Right lobe of liver (tissue), 6 donors: Measurements from ENCODE around the gene MID2. TPM values are rescaled to one million over a fixed set of nuclear protein-coding genes. Genes with fewer than 3 reads are reported as not detected.

Source experiments
- ATAC-seq, 4 donors: fragments of 200-7000 bp; cut with Tn5 transposase; one replicate each; pipeline ENCODE4 v1.9.1; 2020; ENCODE audit warnings: mild to moderate bottlenecking in 4 of 4, moderate library complexity in 4 of 4
- DNase-seq, 3 donors: peaks; one replicate each; pipeline ENCODE4 v3.0.0-alpha.2; 2020
- H3K27ac ChIP-seq, 3 donors: fragments of 200-600 bp; one replicate each; pipeline ENCODE4 v1.8.0; 2022
- H3K27me3 ChIP-seq, 2 donors: fragments of 200-600 bp; one replicate each; pipeline ENCODE4 v1.8.0; 2022
- H3K36me3 ChIP-seq, 4 donors: fragments of 200-600 bp; sonication (generic) in 1 of 4; one replicate each; pipeline versions ENCODE4 v1.5.1 to v1.8.0; 2017 to 2022; ENCODE audit warnings: control low read depth in 1 of 4
- H3K4me1 ChIP-seq, 4 donors: fragments of 200-600 bp; sonication (generic) in 1 of 4; one replicate each; pipeline versions ENCODE4 v1.5.1 to v1.8.0; 2017 to 2022; ENCODE audit warnings: control low read depth in 1 of 4
- H3K4me3 ChIP-seq, 3 donors: fragments of 200-600 bp; one replicate each; pipeline ENCODE4 v1.8.0; 2022
- H3K9me3 ChIP-seq, 4 donors: fragments of 200-600 bp; sonication (generic) in 1 of 4; one replicate each; pipeline versions ENCODE4 v1.5.1 to v1.8.0; 2017 to 2022; ENCODE audit warnings: control low read depth in 1 of 4
- POLR2A ChIP-seq: fragments of 450-650 bp; IDR thresholded peaks from one replicate; pipeline ENCODE4 v1.6.1; 2017; ENCODE audit warnings: antibody characterized with exemption, mild to moderate bottlenecking
- WGBS: methylation state at CpG from one replicate; pipeline ENCODE4 v1.1.6; 2018; ENCODE audit warnings: low coverage, low lambda C conversion rate; ENCODE audit not compliant: insufficient coverage; ENCODE audit errors: missing lambda C conversion rate; 5-methylcytosine and 5-hydroxymethylcytosine counted together
- intact Hi-C, 2 donors: fragments of 100-400 bp; cut with DNase I; formaldehyde crosslinking; loops; one replicate each; pipeline versions ENCODE4 v1.11.2 to v1.14.1; 2022
- small RNA-seq, 2 experiments: library from RNA; depleted of rRNA; stranded (forward); fragments of <200 nt; gene quantifications; one replicate each; pipeline ENCODE3, GENCODE V24; 2016
- total RNA-seq, 6 experiments: library from RNA; depleted of rRNA in 2 of 6; stranded (reverse); fragments of >200 nt in 2 of 6; fragmentation: NEBNext Ultra II Directional in 3 of 6; extraction: Animal tissue kit (Norgen Biotek cat#: 25700) in 3 of 6; gene quantifications; one replicate each; pipeline versions ENCODE4 v1.1.0 to v1.2.4, GENCODE V29; 2016 to 2023
- TF ChIP-seq, protein P1 (sequence below), 4 donors: fragments of 200-600 bp in 3 of 4; fragments of 450-650 bp in 1 of 4; IDR thresholded peaks; one replicate each; pipeline versions ENCODE4 v1.5.1 to v1.8.0; 2016 to 2022; ENCODE audit warnings: antibody characterized with exemption in 4 of 4, mild to moderate bottlenecking in 2 of 4
- donor health status: DM: no; HTN: yes; CAD: no.
- donor health status: DM: no; HTN: no; CAD: no.
- donor health status: DM: no; HTN: no; CAD: no.
- donor health status: DM: no; HTN: yes; CAD: no.
- donor health status: DM: no; HTN: yes; CAD: no.

The MID2 gene
- total RNA-seq, 6 experiments from 2014 or later: 6.3 to 13.8 (median 11.8) TPM

DNA sequence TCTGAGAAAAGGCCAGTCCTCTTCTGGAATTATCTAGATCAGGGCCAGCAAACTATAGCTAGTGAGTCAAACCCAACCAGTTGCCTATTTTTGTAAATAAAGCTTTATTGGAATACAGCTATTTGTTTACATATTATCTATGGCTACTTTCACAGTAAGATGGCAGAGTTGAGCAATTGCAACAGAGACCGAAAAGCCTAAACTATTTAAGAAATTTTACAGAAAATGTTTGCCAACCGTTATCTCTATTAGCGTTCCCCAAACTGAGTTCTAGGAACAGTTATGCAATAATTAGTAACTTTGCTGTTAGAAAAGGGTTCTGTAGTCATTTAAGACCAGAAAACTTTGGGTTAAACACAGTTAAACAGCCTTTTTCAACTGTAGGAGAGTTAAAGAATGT is 146.0 kb downstream of the MID2 start:
- Histone ChIP-seq H3K4me3 (no peak overlapping the region), H3K27ac (no peak overlapping the region), H3K36me3 (no peaks in the 10 kb centered on the region), H3K9me3 (no peaks in the 10 kb centered on the region), H3K4me1 (no peaks in the 10 kb centered on the region), H3K27me3 (no peaks in the 10 kb centered on the region)
- DNase-seq (no peak), ATAC-seq (no peak)
- TF ChIP-seq, protein P1, sequence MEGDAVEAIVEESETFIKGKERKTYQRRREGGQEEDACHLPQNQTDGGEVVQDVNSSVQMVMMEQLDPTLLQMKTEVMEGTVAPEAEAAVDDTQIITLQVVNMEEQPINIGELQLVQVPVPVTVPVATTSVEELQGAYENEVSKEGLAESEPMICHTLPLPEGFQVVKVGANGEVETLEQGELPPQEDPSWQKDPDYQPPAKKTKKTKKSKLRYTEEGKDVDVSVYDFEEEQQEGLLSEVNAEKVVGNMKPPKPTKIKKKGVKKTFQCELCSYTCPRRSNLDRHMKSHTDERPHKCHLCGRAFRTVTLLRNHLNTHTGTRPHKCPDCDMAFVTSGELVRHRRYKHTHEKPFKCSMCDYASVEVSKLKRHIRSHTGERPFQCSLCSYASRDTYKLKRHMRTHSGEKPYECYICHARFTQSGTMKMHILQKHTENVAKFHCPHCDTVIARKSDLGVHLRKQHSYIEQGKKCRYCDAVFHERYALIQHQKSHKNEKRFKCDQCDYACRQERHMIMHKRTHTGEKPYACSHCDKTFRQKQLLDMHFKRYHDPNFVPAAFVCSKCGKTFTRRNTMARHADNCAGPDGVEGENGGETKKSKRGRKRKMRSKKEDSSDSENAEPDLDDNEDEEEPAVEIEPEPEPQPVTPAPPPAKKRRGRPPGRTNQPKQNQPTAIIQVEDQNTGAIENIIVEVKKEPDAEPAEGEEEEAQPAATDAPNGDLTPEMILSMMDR (IDR thresholded peaks at IDR 0.05): no peak
- TF ChIP-seq POLR2A: no peak
- intact Hi-C loops: no loop called here
- 31% methylated on average over 3 of the region's 3 CpGs for WGBS

Small RNAs within 50 kb of the gene (small RNA-seq; reads per million reads assigned to genes)
- 0 reads per million in 2 experiments for gene RF00019

Other genes with a start within 250 kb of the MID2 start
- gene PRPS1, start 197.4 kb upstream of the MID2 start, total RNA-seq: 10 to 100 TPM; 23.8 to 38.6 (median 26.0) TPM
- 100 to 1,000 TPM in 2 of 6 experiments, 10 to 100 TPM in 3, 1 to 10 TPM in 1; 7.4 to 118 (median 60.3) TPM for gene TSC22D3, start 50.1 kb upstream of the MID2 start, total RNA-seq
- gene NCBP2L, start 48.1 kb upstream of the MID2 start, total RNA-seq: not detected
- gene TEX13B, start 156.5 kb downstream of the MID2 start, total RNA-seq: not detected
- gene VSIG1, start 219.2 kb downstream of the MID2 start, total RNA-seq: not detected